ENCODE data around the gene ACTN1. TPM values are rescaled to one million over a fixed set of nuclear protein-coding genes. Genes with fewer than 3 reads are reported as not detected.

ACTN1 gene
- total RNA-seq, 3 donors from 2014 or later, result 75.0 to 295 (median 290) TPM

DNA sequence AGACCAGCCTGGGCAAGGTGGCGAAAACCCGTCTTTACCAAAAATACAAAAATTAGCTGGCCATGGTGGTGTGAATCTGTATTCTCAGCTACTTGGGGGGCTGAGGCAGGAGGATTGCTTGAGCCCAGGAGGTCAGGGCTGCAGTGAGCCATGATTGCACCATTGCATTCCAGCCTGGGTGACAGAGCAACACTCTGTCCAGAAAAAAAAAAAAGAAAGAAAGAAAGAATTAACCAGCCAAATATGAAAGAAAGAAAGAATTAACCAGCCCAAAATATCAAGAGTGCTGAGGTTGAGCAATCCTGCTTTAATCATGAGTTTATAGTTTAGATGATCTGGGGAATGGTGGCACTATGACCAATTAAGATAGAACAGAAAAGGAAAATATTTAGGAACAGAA lies 3.5 kb upstream of the ACTN1 start:
- no peak overlapping the region for H3K4me3 ChIP-seq
- intact Hi-C loops (cut with DNase I; ENCODE audit: low total_unique reads), result no loop called here
- no peaks in the 10 kb centered on the region for H3K27me3 ChIP-seq
- H3K9me3 ChIP-seq, result no peaks in the 10 kb centered on the region
- TF ChIP-seq POLR2AphosphoS5 (IDR thresholded peaks at IDR 0.05) (no peak), POLR2A (IDR thresholded peaks at IDR 0.05) (no peak)
- TF ChIP-seq, protein P1, sequence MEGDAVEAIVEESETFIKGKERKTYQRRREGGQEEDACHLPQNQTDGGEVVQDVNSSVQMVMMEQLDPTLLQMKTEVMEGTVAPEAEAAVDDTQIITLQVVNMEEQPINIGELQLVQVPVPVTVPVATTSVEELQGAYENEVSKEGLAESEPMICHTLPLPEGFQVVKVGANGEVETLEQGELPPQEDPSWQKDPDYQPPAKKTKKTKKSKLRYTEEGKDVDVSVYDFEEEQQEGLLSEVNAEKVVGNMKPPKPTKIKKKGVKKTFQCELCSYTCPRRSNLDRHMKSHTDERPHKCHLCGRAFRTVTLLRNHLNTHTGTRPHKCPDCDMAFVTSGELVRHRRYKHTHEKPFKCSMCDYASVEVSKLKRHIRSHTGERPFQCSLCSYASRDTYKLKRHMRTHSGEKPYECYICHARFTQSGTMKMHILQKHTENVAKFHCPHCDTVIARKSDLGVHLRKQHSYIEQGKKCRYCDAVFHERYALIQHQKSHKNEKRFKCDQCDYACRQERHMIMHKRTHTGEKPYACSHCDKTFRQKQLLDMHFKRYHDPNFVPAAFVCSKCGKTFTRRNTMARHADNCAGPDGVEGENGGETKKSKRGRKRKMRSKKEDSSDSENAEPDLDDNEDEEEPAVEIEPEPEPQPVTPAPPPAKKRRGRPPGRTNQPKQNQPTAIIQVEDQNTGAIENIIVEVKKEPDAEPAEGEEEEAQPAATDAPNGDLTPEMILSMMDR (IDR thresholded peaks at IDR 0.05), result no peak
- no peaks in the 10 kb centered on the region for H3K4me1 ChIP-seq
- H3K36me3 ChIP-seq, result no peaks in the 10 kb centered on the region
- H3K27ac ChIP-seq, result peak overlapping the region in 1 of 2 donors; percentile 39
- no peak for DNase-seq (ENCODE audit: low spot score in 2 of 2)

DNA sequence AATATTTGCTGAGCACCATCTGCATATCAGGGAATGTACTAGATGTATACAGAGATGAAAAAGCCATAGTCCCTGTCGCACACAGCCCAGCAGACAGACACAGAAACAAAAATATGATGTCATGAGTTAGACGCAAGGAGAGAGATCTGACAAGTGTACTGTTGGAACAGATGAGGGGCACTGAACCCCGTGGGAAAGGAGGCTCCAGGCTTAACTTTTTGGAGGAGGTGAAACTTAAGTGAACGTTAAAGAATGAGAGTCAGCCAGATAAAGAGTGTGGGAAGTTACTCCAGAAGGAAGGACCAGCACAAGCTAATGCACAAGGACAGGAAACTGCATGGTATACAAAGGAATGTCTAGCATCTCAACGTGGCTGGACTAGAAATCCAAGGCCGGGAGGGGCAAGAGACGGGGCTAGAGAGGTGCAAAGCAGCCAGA lies 2.5 kb upstream of the ACTN1 start:
- no peaks in the 10 kb centered on the region for H3K9me3 ChIP-seq
- intact Hi-C loops (cut with DNase I; ENCODE audit: low total_unique reads), result no loop called here
- H3K4me1 ChIP-seq, result peaks cover 0 to 4% of the 10 kb centered on the region in 2 donors
- H3K27me3 ChIP-seq, result no peaks in the 10 kb centered on the region
- TF ChIP-seq POLR2A (IDR thresholded peaks at IDR 0.05) (no peak), POLR2AphosphoS5 (IDR thresholded peaks at IDR 0.05) (no peak)
- TF ChIP-seq, protein P1 (IDR thresholded peaks at IDR 0.05), result no peak
- peak overlapping the region in 1 of 2 donors; percentile 30 for H3K27ac ChIP-seq
- H3K4me3 ChIP-seq, result no peak overlapping the region
- no peaks in the 10 kb centered on the region for H3K36me3 ChIP-seq
- no peak for DNase-seq (ENCODE audit: low spot score in 2 of 2)

DNA sequence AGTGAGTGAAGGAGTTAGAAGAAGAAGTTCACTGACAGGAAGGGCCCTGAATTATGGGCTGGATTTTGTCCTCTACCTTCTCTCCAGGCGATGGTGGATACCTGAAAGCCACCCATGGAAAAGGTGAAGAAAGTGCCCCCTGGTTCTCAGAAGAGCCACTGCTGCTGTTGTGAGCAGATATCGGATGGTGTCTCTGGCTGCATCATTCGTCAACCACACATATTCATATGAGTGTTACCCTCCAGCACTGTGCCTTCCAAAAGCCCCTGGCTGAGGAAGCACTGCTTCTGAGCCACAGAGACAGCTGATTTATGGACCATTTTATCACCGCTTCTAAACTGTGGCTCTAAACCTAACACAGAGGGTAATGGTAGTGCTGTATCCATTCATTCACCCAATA lies 2.0 kb upstream of the ACTN1 start:
- Histone ChIP-seq H3K36me3 (no peaks in the 10 kb centered on the region), H3K4me3 (no peak overlapping the region), H3K4me1 (peaks cover 0 to 8% of the 10 kb centered on the region in 2 donors), H3K27ac (peak overlapping the region in 1 of 2 donors; percentile 30), H3K9me3 (no peaks in the 10 kb centered on the region), H3K27me3 (no peaks in the 10 kb centered on the region)
- no peak for DNase-seq (ENCODE audit: low spot score in 2 of 2)
- TF ChIP-seq, protein P1 (IDR thresholded peaks at IDR 0.05), result no peak
- TF ChIP-seq POLR2A (IDR thresholded peaks at IDR 0.05) (no peak), POLR2AphosphoS5 (IDR thresholded peaks at IDR 0.05) (no peak)
- intact Hi-C loops (cut with DNase I; ENCODE audit: low total_unique reads), result no loop called here

DNA sequence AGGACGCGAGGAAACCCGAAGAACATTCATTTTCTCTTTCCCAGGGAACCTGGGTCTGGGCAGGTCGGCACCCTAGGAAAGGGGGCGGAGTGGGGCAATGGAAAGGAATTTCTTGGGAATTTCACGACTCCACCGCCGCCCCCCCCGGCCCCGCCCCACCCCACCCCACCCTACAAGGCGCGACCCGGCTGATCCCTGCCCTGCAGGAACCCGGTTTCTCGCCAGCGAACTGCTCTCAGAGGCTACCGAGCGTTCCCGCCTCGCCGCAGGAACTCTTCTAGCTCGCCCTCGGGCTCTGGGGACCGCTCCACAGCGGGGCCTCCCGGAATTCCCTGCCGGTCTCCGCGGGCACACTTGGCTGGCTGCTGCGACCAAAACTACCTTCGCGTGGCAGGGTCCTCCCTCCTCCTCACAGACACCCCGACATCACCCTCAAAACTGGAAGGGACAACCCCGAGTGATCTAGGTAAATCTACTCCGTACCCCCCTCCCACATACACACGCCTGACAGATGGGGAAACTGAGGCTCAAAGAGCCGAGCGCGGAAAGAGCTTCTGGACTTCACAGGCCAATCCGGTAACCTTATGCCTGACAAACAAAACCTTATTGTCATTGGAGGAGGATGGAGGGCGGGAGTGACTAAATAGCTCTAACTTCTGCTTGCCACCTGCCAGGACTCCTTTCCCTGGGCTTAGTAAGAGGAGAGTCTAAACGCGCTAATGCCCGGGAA lies 785 bp upstream of the ACTN1 start:
- TF ChIP-seq POLR2AphosphoS5 (IDR thresholded peaks at IDR 0.05) (peak in 1 of 3 donors; percentile 33), POLR2A (IDR thresholded peaks at IDR 0.05) (no peak)
- TF ChIP-seq, protein P1 (IDR thresholded peaks at IDR 0.05), result no peak
- Histone ChIP-seq H3K4me3 (peak overlapping the region; percentile 80 to 96 (median 85)), H3K4me1 (peaks cover 0 to 19% of the 10 kb centered on the region in 2 donors), H3K27ac (peak overlapping the region; percentile 98 to 99), H3K9me3 (no peaks in the 10 kb centered on the region), H3K27me3 (no peaks in the 10 kb centered on the region), H3K36me3 (no peaks in the 10 kb centered on the region)
- DNase-seq (ENCODE audit: low spot score in 2 of 2), result peak; percentile 60 to 70
- intact Hi-C loops (cut with DNase I; ENCODE audit: low total_unique reads), result loop anchor here (10.0 kb wide), 1 partner anchor 835 kb away; no protein-coding TSS in a partner anchor

DNA sequence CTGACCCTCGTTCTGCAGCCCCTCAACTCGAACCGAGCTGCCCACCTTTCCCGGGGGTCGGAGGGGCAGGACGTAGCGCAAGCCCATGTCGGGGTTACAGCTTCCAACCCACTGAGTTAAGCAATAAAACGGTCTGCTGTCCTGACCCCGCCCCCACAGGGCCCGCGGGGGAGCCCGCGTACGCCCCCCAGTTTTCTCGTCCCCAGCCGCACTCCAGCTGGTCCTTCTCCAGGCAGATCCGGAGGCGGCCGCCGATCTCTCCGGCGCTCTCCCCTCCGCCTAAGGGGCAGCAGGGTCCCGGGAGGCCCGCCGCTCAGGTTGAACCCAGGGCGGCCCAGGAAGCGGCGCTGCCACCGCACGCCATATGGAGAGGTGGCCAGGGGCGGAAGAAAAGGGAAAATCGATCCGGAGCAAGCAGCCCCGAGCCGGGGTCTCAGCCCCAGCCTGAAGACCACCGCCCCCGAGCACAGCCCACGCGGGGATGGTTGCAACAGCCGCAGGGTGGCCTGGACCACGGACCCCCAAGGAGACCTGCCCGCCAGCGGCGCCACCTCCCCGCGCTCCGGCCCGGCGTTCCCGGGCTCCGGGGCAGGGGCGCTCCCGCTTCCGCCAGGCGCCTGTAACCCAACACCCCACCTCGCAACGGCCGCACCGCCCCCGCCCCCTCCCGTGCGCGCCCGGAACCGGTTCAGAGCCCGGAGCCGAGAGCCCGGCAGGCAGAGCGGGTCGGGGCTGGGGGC lies 760 bp downstream of the ACTN1 start:
- no peaks in the 10 kb centered on the region for H3K36me3 ChIP-seq
- DNase-seq (ENCODE audit: low spot score in 2 of 2), result peak; percentile 68 to 80
- no peaks in the 10 kb centered on the region for H3K9me3 ChIP-seq
- TF ChIP-seq POLR2A (IDR thresholded peaks at IDR 0.05) (peak; percentile 59), POLR2AphosphoS5 (IDR thresholded peaks at IDR 0.05) (peak in 2 of 3 donors; percentile 8 to 16)
- TF ChIP-seq, protein P1 (IDR thresholded peaks at IDR 0.05), result no peak
- H3K4me3 ChIP-seq, result peak overlapping the region; percentile 80 to 96 (median 85)
- H3K27me3 ChIP-seq, result no peaks in the 10 kb centered on the region
- peaks cover 0 to 29% of the 10 kb centered on the region in 2 donors for H3K4me1 ChIP-seq
- H3K27ac ChIP-seq, result peak overlapping the region; percentile 98 to 99
- intact Hi-C loops (cut with DNase I; ENCODE audit: low total_unique reads), result loop anchor here (10.0 kb wide), 1 partner anchor 834 kb away; no protein-coding TSS in a partner anchor

Data from breast epithelium (tissue), 4 donors.